Astrocyte of the cerebellum (primary cell): ENCODE measurements around the gene ZNF862.

Experiments
- DNase-seq: peaks from one replicate; pipeline ENCODE4 v3.0.0-alpha.2; 2011; ENCODE audit warnings: low read depth
- H3K4me3 ChIP-seq: 2 replicates; pipeline ENCODE4 v1.5.1; 2011; ENCODE audit warnings: mild to moderate bottlenecking, low read depth, low read length, moderate library complexity
- in situ Hi-C: cut with HindIII; loops from 2 replicates; pipeline ENCODE4 v1.10.0; 2017; ENCODE audit warnings: low sequenced_read_pairs
- TF ChIP-seq, protein P1 (sequence below): IDR thresholded peaks from 2 replicates; pipeline ENCODE4 v1.5.1; 2012; ENCODE audit warnings: low read length, low read depth, moderate library complexity, mild to moderate bottlenecking; ENCODE audit errors: missing control alignments

ZNF862 gene

DNA sequence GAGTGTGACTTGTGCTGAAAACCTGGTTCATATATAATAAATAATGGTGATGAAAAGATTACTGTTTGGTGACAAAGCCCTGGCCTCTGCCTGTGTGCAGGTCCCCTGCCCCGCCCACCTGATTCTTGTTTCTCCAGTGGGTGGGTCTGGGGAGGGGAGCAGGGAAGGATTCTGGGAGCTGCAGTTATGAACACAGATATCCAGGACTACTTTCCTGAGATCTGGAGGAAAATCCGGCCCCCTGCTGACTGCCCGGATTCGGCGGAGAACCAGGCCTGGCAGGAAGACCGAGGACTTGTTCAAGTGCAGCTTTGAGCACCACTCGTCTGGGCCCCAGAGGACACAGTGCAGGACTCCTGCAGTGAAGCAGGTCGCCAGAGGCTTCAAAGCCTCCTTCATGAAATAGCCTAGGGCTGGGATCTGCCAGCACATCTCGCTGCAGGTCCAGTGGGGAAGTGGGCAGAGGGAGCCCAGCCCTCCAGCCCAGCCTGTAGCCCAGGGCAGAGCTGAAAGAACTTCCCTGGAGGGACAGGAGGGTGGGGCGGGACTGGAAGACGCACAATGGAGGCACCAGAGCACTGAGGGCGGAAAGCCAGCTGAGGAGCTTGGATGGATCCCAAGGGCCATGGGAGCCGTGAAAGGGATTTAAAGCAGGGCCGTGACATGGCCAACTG lies 42.6 kb downstream of the ZNF862 start:
- no peak overlapping the region for H3K4me3 ChIP-seq
- in situ Hi-C loops, result no loop called here
- no peak for DNase-seq
- TF ChIP-seq, protein P1, sequence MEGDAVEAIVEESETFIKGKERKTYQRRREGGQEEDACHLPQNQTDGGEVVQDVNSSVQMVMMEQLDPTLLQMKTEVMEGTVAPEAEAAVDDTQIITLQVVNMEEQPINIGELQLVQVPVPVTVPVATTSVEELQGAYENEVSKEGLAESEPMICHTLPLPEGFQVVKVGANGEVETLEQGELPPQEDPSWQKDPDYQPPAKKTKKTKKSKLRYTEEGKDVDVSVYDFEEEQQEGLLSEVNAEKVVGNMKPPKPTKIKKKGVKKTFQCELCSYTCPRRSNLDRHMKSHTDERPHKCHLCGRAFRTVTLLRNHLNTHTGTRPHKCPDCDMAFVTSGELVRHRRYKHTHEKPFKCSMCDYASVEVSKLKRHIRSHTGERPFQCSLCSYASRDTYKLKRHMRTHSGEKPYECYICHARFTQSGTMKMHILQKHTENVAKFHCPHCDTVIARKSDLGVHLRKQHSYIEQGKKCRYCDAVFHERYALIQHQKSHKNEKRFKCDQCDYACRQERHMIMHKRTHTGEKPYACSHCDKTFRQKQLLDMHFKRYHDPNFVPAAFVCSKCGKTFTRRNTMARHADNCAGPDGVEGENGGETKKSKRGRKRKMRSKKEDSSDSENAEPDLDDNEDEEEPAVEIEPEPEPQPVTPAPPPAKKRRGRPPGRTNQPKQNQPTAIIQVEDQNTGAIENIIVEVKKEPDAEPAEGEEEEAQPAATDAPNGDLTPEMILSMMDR, result no peak

DNA sequence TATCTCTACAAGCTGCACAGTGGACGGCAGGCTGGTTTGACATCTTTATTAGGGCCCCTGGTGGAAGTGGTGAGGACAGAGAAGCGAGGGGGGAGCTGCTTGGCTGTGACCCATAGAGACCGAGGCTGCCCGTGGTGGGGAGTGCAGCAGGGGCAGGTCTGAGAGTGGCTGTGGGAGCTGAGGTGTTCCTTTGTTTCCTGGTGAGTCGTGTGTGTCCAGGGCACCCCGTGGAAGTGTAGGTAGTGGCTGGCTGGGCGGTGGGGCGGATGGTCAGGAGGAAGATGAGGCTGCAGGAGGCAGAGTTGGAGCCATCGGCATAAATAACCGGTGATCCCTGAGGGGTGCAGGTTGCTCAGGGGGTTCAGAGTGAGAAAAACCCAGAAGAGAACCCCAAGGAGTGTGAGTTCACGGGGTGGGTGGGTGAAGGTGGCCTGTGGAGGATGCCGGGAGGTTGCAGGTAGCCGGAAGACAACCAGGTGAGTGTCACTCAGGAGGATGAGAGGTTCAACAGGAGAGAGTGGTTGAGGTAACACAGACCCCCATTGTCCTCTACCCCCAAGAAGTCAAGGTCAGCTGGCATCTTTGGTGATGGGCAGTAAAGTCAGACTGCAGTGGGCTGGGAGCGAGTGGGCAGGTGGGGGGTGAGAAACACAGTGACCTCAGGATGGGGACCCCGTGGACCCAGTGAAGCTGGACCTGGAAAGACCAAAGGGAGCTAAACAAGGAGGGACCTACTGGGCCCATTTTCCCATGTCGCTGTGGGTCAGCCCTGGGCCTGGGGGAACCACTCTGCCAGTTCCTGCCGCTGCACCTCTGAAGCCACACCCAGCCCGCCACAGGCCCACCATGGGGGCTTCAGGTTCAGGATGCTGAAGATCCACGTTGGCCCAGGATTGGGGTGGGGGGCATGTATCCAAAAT lies 43.4 kb downstream of the ZNF862 start:
- in situ Hi-C loops, result no loop called here
- no peak overlapping the region for H3K4me3 ChIP-seq
- DNase-seq, result no peak
- TF ChIP-seq, protein P1, result no peak

DNA sequence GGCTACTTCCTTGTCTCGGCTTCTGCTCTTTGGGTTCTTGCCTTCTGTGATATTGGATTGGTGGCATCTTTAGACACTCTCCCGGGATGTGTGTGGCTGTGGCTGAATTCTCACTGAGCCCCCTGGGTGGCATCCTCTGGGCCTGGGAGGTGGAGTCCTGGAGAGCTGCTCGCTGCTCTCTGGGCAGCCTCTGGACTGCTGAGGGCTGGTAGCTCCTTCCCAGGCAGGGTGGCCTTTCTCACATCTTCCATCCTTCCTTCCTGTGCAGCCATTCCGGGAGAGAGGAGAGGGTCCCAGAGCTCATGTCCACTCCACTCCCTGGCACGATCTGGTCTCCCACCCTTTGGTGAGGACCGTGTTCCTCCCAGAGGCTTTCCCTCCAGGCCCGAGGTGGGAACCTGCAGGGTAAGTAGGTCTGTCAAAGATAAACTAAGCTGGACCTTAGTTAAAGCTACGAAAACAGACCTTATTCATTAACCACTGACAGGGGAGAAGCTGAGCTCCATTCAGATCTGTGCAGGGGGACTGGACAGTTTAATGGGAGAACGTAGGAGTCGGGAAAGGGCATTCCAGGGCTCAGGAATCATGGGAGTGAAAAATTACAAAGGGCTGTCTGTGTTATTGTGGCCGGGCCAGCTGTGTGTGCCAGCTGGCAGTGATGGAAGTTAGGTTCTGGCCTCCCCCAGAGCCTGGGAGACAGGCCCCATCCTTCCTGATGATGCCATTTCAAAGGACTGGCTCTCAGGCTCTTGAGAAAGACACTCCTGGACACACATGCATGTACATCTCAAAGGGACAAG lies 44.3 kb downstream of the ZNF862 start:
- in situ Hi-C loops, result no loop called here
- TF ChIP-seq, protein P1, result no peak
- H3K4me3 ChIP-seq, result no peak overlapping the region
- peak; percentile 11 for DNase-seq

DNA sequence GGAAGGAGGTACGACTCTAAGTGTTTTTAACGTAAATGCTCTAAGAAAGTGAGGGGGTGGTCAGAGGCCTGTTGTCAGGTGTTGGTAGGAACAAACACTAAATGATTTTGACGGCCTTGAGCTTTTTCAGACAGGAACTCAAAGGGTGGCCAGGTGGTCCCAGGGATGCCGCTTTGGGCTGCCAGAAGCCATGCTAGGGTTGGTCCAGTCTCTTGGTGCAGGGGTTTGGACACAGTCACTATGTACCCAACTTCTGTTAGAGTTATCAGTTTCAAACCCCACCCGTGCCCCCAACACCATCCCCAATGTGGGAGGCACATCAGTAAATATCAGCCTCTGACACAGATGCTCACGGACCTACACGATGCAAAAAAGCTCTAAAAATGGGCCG lies 44.9 kb downstream of the ZNF862 start:
- TF ChIP-seq, protein P1, result no peak
- in situ Hi-C loops, result no loop called here
- DNase-seq, result no peak
- H3K4me3 ChIP-seq, result no peak overlapping the region

DNA sequence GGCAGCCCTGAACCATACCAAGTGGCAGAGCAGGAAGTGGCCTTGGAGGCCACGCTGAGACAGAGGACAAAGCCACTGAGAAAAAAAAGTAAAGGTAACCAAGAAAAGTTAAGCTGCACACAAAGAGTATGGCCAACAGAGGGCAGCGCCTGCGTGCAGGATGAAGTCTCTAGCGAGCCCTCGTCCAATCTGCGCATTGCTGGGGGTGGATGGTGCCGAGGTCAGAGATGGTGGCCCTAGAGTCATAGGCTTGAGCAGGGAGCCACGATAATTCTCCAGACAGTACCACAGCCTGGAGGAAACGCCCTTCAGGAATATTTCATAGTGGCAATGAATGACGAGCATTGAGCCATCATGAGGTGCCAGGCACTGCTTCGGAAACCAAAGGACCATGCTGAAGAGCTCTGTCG lies 45.3 kb downstream of the ZNF862 start:
- DNase-seq, result peak; percentile 16
- TF ChIP-seq, protein P1, result peak; percentile 72
- H3K4me3 ChIP-seq, result no peak overlapping the region
- in situ Hi-C loops, result no loop called here

DNA sequence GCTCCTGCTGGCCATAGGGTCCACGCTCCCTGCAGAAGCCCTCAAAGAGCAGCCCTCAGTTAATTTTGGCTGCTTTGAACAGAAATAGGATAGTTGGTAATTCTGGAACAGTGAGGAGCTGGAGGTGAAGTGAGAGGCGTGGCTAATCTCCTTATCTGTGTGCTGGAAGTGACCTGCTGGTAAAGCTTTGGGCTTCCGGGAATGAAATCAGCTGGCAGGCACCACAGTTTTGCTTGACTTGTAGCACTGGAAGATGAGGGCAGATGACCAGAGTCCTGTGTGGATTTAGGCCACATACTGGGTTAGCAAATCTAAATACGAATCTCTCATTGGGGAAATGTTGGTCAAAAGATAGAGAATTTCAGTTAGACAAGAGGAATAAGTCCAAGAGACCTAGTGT lies 45.8 kb downstream of the ZNF862 start:
- DNase-seq, result no peak
- TF ChIP-seq, protein P1, result no peak
- in situ Hi-C loops, result no loop called here
- no peak overlapping the region for H3K4me3 ChIP-seq
